Mucosa of descending colon (tissue), 3 donors: ENCODE results near the gene DCC. TPM values are rescaled to one million over a fixed set of nuclear protein-coding genes. Genes with fewer than 3 reads are reported as not detected.

Experiments
- ATAC-seq: fragments of 200-7000 bp; cut with Tn5 transposase; one replicate; pipeline ENCODE4 v1.9.1; 2020; ENCODE audit warnings: mild to moderate bottlenecking, moderate library complexity
- DNase-seq, 3 donors: peaks; one replicate each; pipeline ENCODE4 v3.0.0-alpha.2; 2020
- H3K36me3 ChIP-seq: fragments of 200-600 bp; one replicate; pipeline ENCODE4 v1.8.0; 2021; ENCODE audit warnings: low read depth, mild to moderate bottlenecking
- H3K4me1 ChIP-seq: fragments of 200-600 bp; one replicate; pipeline ENCODE4 v1.8.0; 2021; ENCODE audit warnings: low read depth, mild to moderate bottlenecking
- H3K4me3 ChIP-seq: fragments of 200-600 bp; one replicate; pipeline ENCODE4 v1.8.0; 2021; ENCODE audit warnings: mild to moderate bottlenecking
- H3K9me3 ChIP-seq: fragments of 200-600 bp; one replicate; pipeline ENCODE4 v1.8.0; 2021; ENCODE audit warnings: mild to moderate bottlenecking
- CTCF ChIP-seq: fragments of 200-600 bp; IDR thresholded peaks from one replicate; pipeline ENCODE4 v1.8.0; 2022; ENCODE audit warnings: antibody characterized with exemption, mild to moderate bottlenecking
- intact Hi-C, 2 donors: fragments of 100-400 bp; cut with DNase I in 1 of 2; cut with micrococcal nuclease in 1 of 2; formaldehyde crosslinking; loops; one replicate each; pipeline versions ENCODE4 v1.11.0 to v1.11.1; 2022; cut with DNase I, micrococcal nuclease
- total RNA-seq, 3 donors: library from RNA; stranded (reverse); fragmentation: NEBNext Ultra II Directional in 2 of 3; extraction: Animal tissue kit (Norgen Biotek cat#: 25700) in 2 of 3; gene quantifications; one replicate each; pipeline versions ENCODE4 v1.2.1 to v1.2.4, GENCODE V29; 2021 to 2023
- donor health status: DM: no; HTN: no; CAD: no; lungs with moderate emphysema.
- donor health status: DM: no; HTN: no; CAD: no.
- donor health status: DM: no; HTN: yes; CAD: no.

Gene DCC
- total RNA-seq, 3 donors from 2014 or later = 0.26 to 1.3 (median 0.34) TPM

- intact Hi-C loops = no loop called here
- Histone ChIP-seq H3K4me1 (no peaks in the 10 kb centered on the region), H3K4me3 (no peak overlapping the region), H3K36me3 (no peaks in the 10 kb centered on the region), H3K9me3 (no peaks in the 10 kb centered on the region)
- no peak for ATAC-seq
- no peak for TF ChIP-seq CTCF
- no peak for DNase-seq
These were observed 548.0 kb downstream of the DCC start for GRCh38 chr18:52888014-52888413.

- TF ChIP-seq CTCF = no peak
- intact Hi-C loops = no loop called here
These were observed 554.8 kb downstream of the DCC start for GRCh38 chr18:52894801-52895200.

GRCh38 chr18:52897611-52898484 is 557.9 kb downstream of the DCC start:
- ATAC-seq (no peak), DNase-seq (no peak)
- no peak for TF ChIP-seq CTCF
- Histone ChIP-seq H3K9me3 (no peaks in the 10 kb centered on the region), H3K4me3 (no peak overlapping the region), H3K4me1 (no peaks in the 10 kb centered on the region), H3K36me3 (no peaks in the 10 kb centered on the region)
- intact Hi-C loops = no loop called here

More at GRCh38 chr18:52894801-52895200, 554.8 kb downstream of the DCC start:
- DNase-seq (no peak), ATAC-seq (no peak)
- no peak overlapping the region for H3K4me3 ChIP-seq
- H3K4me1 ChIP-seq = no peaks in the 10 kb centered on the region
- H3K36me3 ChIP-seq = no peaks in the 10 kb centered on the region
- no peaks in the 10 kb centered on the region for H3K9me3 ChIP-seq

- ATAC-seq = no peak
These were observed 558.6 kb downstream of the DCC start for GRCh38 chr18:52898485-52899058.

GRCh38 chr18:52902188-52902587 is 562.2 kb downstream of the DCC start:
- no peaks in the 10 kb centered on the region for H3K36me3 ChIP-seq
- ATAC-seq = no peak
- H3K9me3 ChIP-seq = no peaks in the 10 kb centered on the region
- H3K4me3 ChIP-seq = no peak overlapping the region
- H3K4me1 ChIP-seq = no peaks in the 10 kb centered on the region
- no peak for DNase-seq
- no peak for TF ChIP-seq CTCF
- intact Hi-C loops = loop anchor here in 1 of 2 donors (5.0 kb wide), 1 partner anchor 185 kb away; no protein-coding TSS in a partner anchor

More at GRCh38 chr18:52898485-52899058, 558.6 kb downstream of the DCC start:
- Histone ChIP-seq H3K4me1 (no peaks in the 10 kb centered on the region), H3K36me3 (no peaks in the 10 kb centered on the region), H3K9me3 (no peaks in the 10 kb centered on the region), H3K4me3 (no peak overlapping the region)
- DNase-seq = no peak
- intact Hi-C loops = no loop called here
- TF ChIP-seq CTCF = no peak
